HFFc6 (cell line): ENCODE data around the gene ATP2B2. TPM values are rescaled to one million over a fixed set of nuclear protein-coding genes. Genes with fewer than 3 reads are reported as not detected.

ENCODE experiments used
- DNase-seq: peaks from one replicate; pipeline ENCODE4 v3.0.0-alpha.2; 2018
- H3K27ac Mint-ChIP-seq: 2 replicates; pipeline ENCODE4 v1.8.0; 2020; ENCODE audit warnings: mild to moderate bottlenecking, mixed read lengths
- H3K27me3 Mint-ChIP-seq: 2 replicates; pipeline ENCODE4 v1.8.0; 2021; ENCODE audit warnings: mild to moderate bottlenecking, moderate library complexity, mixed read lengths; ENCODE audit not compliant: insufficient read depth
- H3K36me3 Mint-ChIP-seq: 2 replicates; pipeline ENCODE4 v1.8.0; 2021; ENCODE audit warnings: low read depth, mixed read lengths
- H3K4me1 Mint-ChIP-seq: 2 replicates; pipeline ENCODE4 v1.8.0; 2020; ENCODE audit warnings: low read depth, mixed read lengths
- H3K4me3 Mint-ChIP-seq: 2 replicates; pipeline ENCODE4 v1.8.0; 2020; ENCODE audit warnings: mild to moderate bottlenecking, moderate library complexity, mixed read lengths
- H3K9me3 Mint-ChIP-seq: 2 replicates; pipeline ENCODE4 v1.8.0; 2020; ENCODE audit warnings: mild to moderate bottlenecking, mixed read lengths
- total RNA-seq, 6 experiments: library from RNA; stranded (reverse); fragmentation: NEBNext Ultra II Directional; extraction: Animal tissue kit (Norgen Biotek cat#: 25700); gene quantifications; 2 replicates in 1 of 6; 3 replicates in 5 of 6; pipeline ENCODE4 v1.2.3, GENCODE V29; 2021
- TF ChIP-seq, protein P1 (sequence below): fragments of 200-600 bp; sonication (generic); IDR thresholded peaks from 2 replicates; pipeline ENCODE4 v1.5.0; 2021; ENCODE audit warnings: antibody characterized with exemption, mild to moderate bottlenecking

ATP2B2 gene
- total RNA-seq, 6 experiments from 2014 or later, result not detected

DNA sequence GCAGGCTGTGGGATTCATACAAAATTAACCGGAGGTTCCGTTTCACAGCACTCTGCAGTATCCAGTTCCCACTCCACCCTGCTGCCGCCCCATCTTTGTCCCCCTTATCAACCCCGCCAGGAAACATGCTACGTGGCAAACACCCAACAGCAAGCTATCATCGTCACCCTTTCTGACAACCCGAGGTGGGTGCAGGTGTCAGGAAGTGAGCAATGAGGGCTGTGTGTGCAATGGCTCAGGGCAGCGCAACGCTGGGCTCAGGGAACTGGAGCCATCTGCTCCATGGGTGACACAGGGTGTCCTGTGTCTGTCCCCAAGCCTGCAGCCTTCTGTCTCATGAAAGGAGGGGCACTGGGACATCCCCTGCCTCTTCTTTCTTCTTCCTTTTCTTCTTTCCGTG lies 60.9 kb downstream of the ATP2B2 start:
- H3K27ac Mint-ChIP-seq, result no peak overlapping the region
- H3K4me1 Mint-ChIP-seq, result peaks cover 50% of the 10 kb centered on the region
- TF ChIP-seq, protein P1, sequence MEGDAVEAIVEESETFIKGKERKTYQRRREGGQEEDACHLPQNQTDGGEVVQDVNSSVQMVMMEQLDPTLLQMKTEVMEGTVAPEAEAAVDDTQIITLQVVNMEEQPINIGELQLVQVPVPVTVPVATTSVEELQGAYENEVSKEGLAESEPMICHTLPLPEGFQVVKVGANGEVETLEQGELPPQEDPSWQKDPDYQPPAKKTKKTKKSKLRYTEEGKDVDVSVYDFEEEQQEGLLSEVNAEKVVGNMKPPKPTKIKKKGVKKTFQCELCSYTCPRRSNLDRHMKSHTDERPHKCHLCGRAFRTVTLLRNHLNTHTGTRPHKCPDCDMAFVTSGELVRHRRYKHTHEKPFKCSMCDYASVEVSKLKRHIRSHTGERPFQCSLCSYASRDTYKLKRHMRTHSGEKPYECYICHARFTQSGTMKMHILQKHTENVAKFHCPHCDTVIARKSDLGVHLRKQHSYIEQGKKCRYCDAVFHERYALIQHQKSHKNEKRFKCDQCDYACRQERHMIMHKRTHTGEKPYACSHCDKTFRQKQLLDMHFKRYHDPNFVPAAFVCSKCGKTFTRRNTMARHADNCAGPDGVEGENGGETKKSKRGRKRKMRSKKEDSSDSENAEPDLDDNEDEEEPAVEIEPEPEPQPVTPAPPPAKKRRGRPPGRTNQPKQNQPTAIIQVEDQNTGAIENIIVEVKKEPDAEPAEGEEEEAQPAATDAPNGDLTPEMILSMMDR, result no peak
- no peak overlapping the region for H3K4me3 Mint-ChIP-seq
- H3K9me3 Mint-ChIP-seq, result no peaks in the 10 kb centered on the region
- DNase-seq, result no peak
- no peaks in the 10 kb centered on the region for H3K36me3 Mint-ChIP-seq
- H3K27me3 Mint-ChIP-seq, result peaks cover 24% of the 10 kb centered on the region

DNA sequence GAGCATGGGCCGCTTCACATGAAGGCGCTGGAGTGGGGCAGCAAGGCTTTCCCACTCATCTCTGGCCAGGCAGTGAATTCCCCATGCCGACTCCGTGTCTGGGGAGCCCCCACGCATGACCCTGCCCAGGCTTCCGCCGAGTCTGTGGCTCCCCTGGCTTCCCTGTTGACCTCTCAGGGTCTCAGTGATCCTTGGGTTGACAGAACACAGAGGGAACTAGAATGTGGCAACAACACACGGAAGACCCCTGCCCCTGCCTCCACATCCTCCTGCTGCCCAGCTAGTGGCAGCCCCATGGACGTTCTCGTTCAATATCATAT lies 61.3 kb downstream of the ATP2B2 start:
- Mint-ChIP-seq H3K27me3 (peaks cover 22% of the 10 kb centered on the region), H3K36me3 (no peaks in the 10 kb centered on the region), H3K27ac (no peak overlapping the region), H3K4me1 (peaks cover 53% of the 10 kb centered on the region), H3K4me3 (no peak overlapping the region), H3K9me3 (no peaks in the 10 kb centered on the region)
- TF ChIP-seq, protein P1, result no peak
- DNase-seq, result no peak

DNA sequence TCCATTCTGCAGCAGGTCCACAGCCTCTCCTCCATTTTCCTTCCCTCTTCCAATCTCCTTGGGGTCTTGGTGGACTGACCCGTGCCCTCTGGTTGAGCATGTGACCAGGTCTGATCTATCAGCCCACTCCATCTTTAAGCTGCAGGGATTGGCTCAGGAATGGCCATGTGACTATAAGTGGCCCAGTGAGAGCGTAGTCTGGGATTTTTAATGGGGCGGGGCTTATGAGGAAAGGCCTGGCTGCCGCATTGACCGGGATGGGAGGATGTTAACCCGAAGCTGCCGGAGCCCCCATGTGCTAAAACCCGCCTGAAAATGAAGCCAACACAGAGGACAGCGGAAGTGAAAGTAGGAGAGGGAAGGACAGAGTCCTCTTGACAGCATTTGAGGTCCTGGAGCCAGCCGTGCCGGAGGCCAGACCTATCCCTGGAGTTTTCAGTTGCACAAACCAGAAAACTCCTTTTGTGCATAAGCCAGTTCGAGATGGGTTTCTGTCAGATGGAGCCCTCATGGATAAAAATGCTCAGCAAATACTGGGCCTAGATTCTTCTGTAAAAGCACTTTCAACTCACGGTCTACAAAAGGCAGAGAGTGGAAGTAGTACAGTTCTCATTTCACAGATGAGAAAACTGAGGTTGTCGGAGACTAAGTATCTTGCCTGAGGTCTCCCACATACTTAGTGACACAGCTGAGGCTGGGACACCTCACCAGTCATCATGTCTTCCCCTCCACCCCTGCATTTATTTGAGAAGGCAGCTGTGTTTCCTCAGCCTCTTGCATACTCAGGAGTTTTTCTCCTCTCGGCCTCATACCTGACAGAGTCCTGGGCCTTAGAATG lies 61.9 kb downstream of the ATP2B2 start:
- TF ChIP-seq, protein P1, result no peak
- H3K4me1 Mint-ChIP-seq, result peaks cover 59% of the 10 kb centered on the region
- no peak overlapping the region for H3K4me3 Mint-ChIP-seq
- peaks cover 18% of the 10 kb centered on the region for H3K27me3 Mint-ChIP-seq
- DNase-seq, result no peak
- H3K27ac Mint-ChIP-seq, result no peak overlapping the region
- H3K36me3 Mint-ChIP-seq, result no peaks in the 10 kb centered on the region
- H3K9me3 Mint-ChIP-seq, result no peaks in the 10 kb centered on the region

DNA sequence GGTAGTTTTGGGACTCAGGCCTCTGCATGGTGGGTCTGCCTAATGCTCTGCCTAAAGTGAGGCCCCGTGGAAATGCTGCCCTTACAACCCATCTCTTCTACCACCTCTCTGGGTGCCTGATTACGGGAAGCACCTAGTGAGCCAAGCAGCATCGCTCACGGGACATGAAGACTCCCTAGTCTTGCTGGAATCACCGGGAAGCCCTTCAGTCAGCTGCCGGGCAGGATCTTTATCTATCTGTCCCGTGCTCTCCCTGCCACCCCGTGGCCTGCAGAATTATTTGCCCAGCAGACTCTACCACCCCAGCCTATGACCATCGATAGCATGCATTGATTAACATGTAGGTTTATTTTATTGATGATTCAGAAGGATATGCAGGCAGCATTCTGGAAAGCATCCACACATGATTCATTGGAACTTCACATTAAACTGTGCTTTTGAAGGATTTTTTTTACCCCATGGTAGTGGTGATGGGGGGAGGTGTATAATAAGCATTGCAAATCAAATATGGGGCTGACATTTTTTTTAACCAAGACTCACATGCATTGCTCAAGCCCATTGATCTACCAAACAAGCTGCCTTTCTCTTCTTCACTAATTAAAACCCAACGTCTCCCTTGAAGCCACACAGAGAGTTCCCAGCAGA lies 63.1 kb downstream of the ATP2B2 start:
- no peak overlapping the region for H3K27ac Mint-ChIP-seq
- peak; percentile 43 for DNase-seq
- H3K4me3 Mint-ChIP-seq, result no peak overlapping the region
- TF ChIP-seq, protein P1, result no peak
- H3K36me3 Mint-ChIP-seq, result no peaks in the 10 kb centered on the region
- peaks cover 10% of the 10 kb centered on the region for H3K27me3 Mint-ChIP-seq
- H3K9me3 Mint-ChIP-seq, result no peaks in the 10 kb centered on the region
- H3K4me1 Mint-ChIP-seq, result peaks cover 71% of the 10 kb centered on the region

DNA sequence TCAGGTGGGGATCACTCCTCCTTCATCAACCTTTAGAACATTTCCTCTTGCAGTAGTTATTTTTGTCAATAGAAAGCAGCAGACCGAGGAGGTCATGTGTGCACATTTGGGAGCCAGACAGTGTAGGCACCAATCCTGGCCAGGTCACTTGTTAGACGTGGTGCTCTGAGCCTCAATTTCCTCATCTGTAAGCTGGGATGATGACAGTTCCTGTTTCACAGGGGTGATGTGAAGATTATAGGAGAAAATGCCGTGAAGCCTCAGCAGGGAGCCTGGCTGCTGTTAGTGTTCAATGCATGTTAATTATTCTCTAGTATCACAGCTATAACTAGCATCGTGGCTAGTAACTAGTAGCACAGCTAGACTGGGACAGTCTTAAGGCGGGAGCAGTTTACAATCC lies 64.7 kb downstream of the ATP2B2 start:
- H3K27ac Mint-ChIP-seq, result no peak overlapping the region
- no peak for DNase-seq
- no peaks in the 10 kb centered on the region for H3K9me3 Mint-ChIP-seq
- peaks cover 3% of the 10 kb centered on the region for H3K27me3 Mint-ChIP-seq
- TF ChIP-seq, protein P1, result no peak
- peaks cover 80% of the 10 kb centered on the region for H3K4me1 Mint-ChIP-seq
- H3K36me3 Mint-ChIP-seq, result no peaks in the 10 kb centered on the region
- H3K4me3 Mint-ChIP-seq, result no peak overlapping the region
